K562 (cell line): Measurements from ENCODE around the gene CACNA1C. TPM values are rescaled to one million over a fixed set of nuclear protein-coding genes. Genes with fewer than 3 reads are reported as not detected.

Experiments
- ATAC-seq: fragments of 200-7000 bp; cut with Tn5 transposase; 3 replicates; pipeline ENCODE4 v1.9.1; 2020; ENCODE audit warnings: moderate library complexity
- BruUV-seq: library from RNA; stranded (reverse); fragments of 400-500 nt; replicated peaks from 2 replicates; lab custom pipeline; 2021; lab: Mats Ljungman, UMichigan
- CTCF ChIA-PET: fragments of 300-600 bp; formaldehyde crosslinking; extraction: SDS; loops from one replicate; lab custom pipeline; 2021; ENCODE audit warnings: low intra/inter-chr PET ratio; lab: Yijun Ruan, JAX
- POLR2A ChIA-PET: fragments of 300-600, 350-650 bp; sonication (Branson Sonifier 250); formaldehyde crosslinking; extraction: SDS; loops from one replicate; lab custom pipeline; 2021; ENCODE audit warnings: antibody characterized with exemption, inconsistent platforms; lab: Yijun Ruan, JAX
- DNase-seq, 4 experiments: peaks; one replicate each; pipeline versions ENCODE4 v3.0.0 to v3.0.0-alpha.2; 2011 to 2018; ENCODE audit warnings: low spot score in 3 of 4, mixed read lengths in 3 of 4; ENCODE audit errors: extremely low read depth in 1 of 4
- FAIRE-seq: peaks from 2 replicates; lab custom pipeline; 2011; peaks lifted over from hg19 to GRCh38; lab: Jason Lieb, UNC
- H2AFZ ChIP-seq: 2 replicates; pipeline ENCODE4 v1.6.0; 2011; ENCODE audit warnings: low read depth, low read length, control low read depth, inconsistent platforms
- H3K27ac ChIP-seq: fragments of 200-600 bp; 3 replicates; pipeline ENCODE4 v1.8.0; 2011; ENCODE audit warnings: low read depth, mild to moderate bottlenecking, control low read depth, inconsistent platforms, low read length, moderate library complexity, mixed read lengths; ENCODE audit errors: extremely low read depth
- H3K27me3 ChIP-seq, 2 experiments: fragments of 300-600 bp in 1 of 2; 2 replicates in 1 of 2; 3 replicates in 1 of 2; pipeline versions ENCODE4 v1.6.0 to v1.8.0; 2011; ENCODE audit warnings: inconsistent platforms in 2 of 2, low read length in 2 of 2, mild to moderate bottlenecking in 1 of 2, mixed read lengths in 1 of 2, moderate library complexity in 1 of 2; ENCODE audit not compliant: control insufficient read depth in 2 of 2, insufficient read depth in 2 of 2
- H3K36me3 ChIP-seq: fragments of 300-600 bp; 3 replicates; pipeline ENCODE4 v1.8.0; 2011; ENCODE audit warnings: mild to moderate bottlenecking, low read length, inconsistent platforms; ENCODE audit not compliant: control insufficient read depth, insufficient read depth
- H3K4me1 ChIP-seq, 2 experiments: fragments of 200-600 bp in 1 of 2; replicated peaks in 1 of 2; 2 replicates in 1 of 2; 3 replicates in 1 of 2; pipeline versions ENCODE4 v1.5.1 to v1.8.0; 2011; ENCODE audit warnings: inconsistent platforms in 2 of 2, low read length in 2 of 2, mild to moderate bottlenecking in 1 of 2, mixed read lengths in 1 of 2, moderate library complexity in 1 of 2; ENCODE audit not compliant: control insufficient read depth in 2 of 2, insufficient read depth in 2 of 2
- H3K4me2 ChIP-seq: 2 replicates; pipeline ENCODE4 v1.6.1; 2011; ENCODE audit warnings: low read length, control low read depth, inconsistent platforms, mixed read lengths; ENCODE audit not compliant: insufficient read depth
- H3K4me3 ChIP-seq: fragments of 200-600 bp; sonication (generic), shearing (Covaris generic); 2 replicates; pipeline ENCODE4 v1.5.1; 2016; ENCODE audit warnings: control low read depth, inconsistent platforms
- H3K79me2 ChIP-seq: fragments of 200-600 bp; 3 replicates; pipeline ENCODE4 v1.8.0; 2011; ENCODE audit warnings: low read length, inconsistent platforms; ENCODE audit not compliant: control insufficient read depth, insufficient read depth
- H3K9ac ChIP-seq, 2 experiments: 2 replicates each; pipeline versions ENCODE4 v1.6.0 to v1.6.1; 2011; ENCODE audit warnings: low read depth in 2 of 2, low read length in 2 of 2, control low read depth in 1 of 2, inconsistent platforms in 1 of 2, mild to moderate bottlenecking in 1 of 2, mixed read lengths in 1 of 2; ENCODE audit not compliant: insufficient read depth in 1 of 2
- H3K9me1 ChIP-seq: one replicate; pipeline ENCODE4 v1.6.0; 2011; ENCODE audit warnings: inconsistent platforms, mild to moderate bottlenecking, low read length, moderate library complexity; ENCODE audit not compliant: control insufficient read depth, insufficient read depth
- H3K9me3 ChIP-seq: replicated peaks from 2 replicates; pipeline ENCODE4 v1.5.1; 2011; ENCODE audit warnings: low read depth, low read length, inconsistent platforms; ENCODE audit not compliant: control insufficient read depth, insufficient read depth
- H4K20me1 ChIP-seq: replicated peaks from 2 replicates; pipeline ENCODE4 v1.6.1; 2011; ENCODE audit warnings: low read length, inconsistent platforms, mixed read lengths; ENCODE audit not compliant: control insufficient read depth, insufficient read depth
- CC2D1A ChIP-seq: fragments of 450-650 bp; IDR thresholded peaks from 2 replicates; pipeline ENCODE4 v1.6.1; 2017; ENCODE audit warnings: mild to moderate bottlenecking
- EWSR1 ChIP-seq: fragments of 450-650 bp; IDR thresholded peaks from 2 replicates; pipeline ENCODE4 v1.6.1; 2018; ENCODE audit warnings: borderline replicate concordance, mild to moderate bottlenecking, low read depth, moderate library complexity; ENCODE audit not compliant: partially characterized antibody
- GTF2F1 ChIP-seq: IDR thresholded peaks from 2 replicates; pipeline ENCODE4 v1.6.1; 2011; ENCODE audit warnings: low read depth, low read length, improper control_type of control experiment
- IRF1 ChIP-seq: sonication (generic); formaldehyde crosslinking; IDR thresholded peaks from 2 replicates; pipeline ENCODE4 v1.8.0; 2022; ENCODE audit warnings: missing genetic modification reagents, mild to moderate bottlenecking, borderline replicate concordance
- MED1 ChIP-seq: sonication (generic); formaldehyde crosslinking; IDR thresholded peaks from 2 replicates; pipeline ENCODE4 v1.8.1; 2023; ENCODE audit warnings: missing genetic modification reagents, borderline replicate concordance
- MEF2A ChIP-seq: IDR thresholded peaks from 2 replicates; pipeline ENCODE4 v1.6.1; 2011; ENCODE audit warnings: low read depth, mild to moderate bottlenecking, low read length, moderate library complexity; ENCODE audit not compliant: control insufficient read depth
- NCOA4 ChIP-seq: fragments of 450-650 bp; IDR thresholded peaks from 2 replicates; pipeline ENCODE4 v1.6.1; 2018; ENCODE audit warnings: mild to moderate bottlenecking; ENCODE audit not compliant: partially characterized antibody
- TAF1 ChIP-seq: IDR thresholded peaks from 2 replicates; pipeline ENCODE4 v1.6.1; 2011; ENCODE audit warnings: mild to moderate bottlenecking, low read length, moderate library complexity; ENCODE audit not compliant: insufficient read depth, control insufficient read depth, severe bottlenecking; ENCODE audit errors: extremely low read depth
- TRIM25 ChIP-seq: fragments of 450-650 bp; IDR thresholded peaks from 2 replicates; pipeline ENCODE4 v1.7.0; 2016; ENCODE audit warnings: borderline replicate concordance
- ZNF76 ChIP-seq: fragments of 250-450 bp; sonication (Bioruptor Pico); IDR thresholded peaks from 2 replicates; pipeline ENCODE4 v1.4.0; 2020; ENCODE audit warnings: mild to moderate bottlenecking, moderate library complexity, borderline replicate concordance
- ZZZ3 ChIP-seq: fragments of 450-650 bp; IDR thresholded peaks from 2 replicates; pipeline ENCODE4 v1.6.1; 2016; ENCODE audit warnings: antibody characterized with exemption, mild to moderate bottlenecking, moderate library complexity
- WGBS: fragments of 100-300 bp; shearing (Covaris generic); methylation state at CpG from one replicate; pipeline ENCODE4 v1.1.6; 2016; ENCODE audit warnings: low coverage, mixed read lengths; ENCODE audit not compliant: insufficient coverage; ENCODE audit errors: missing lambda C conversion rate; 5-methylcytosine and 5-hydroxymethylcytosine counted together
- in situ Hi-C: fragments of 300-500 bp; cut with MboI; formaldehyde crosslinking; loops from 4 replicates; pipeline ENCODE4 v1.15.0; 2018; ENCODE audit warnings: inconsistent platforms, mixed read lengths
- intact Hi-C: fragments of 100-400 bp; cut with micrococcal nuclease; formaldehyde crosslinking; loops from 2 replicates; pipeline ENCODE4 v1.14.2; 2022
- polyA plus RNA-seq, 8 experiments: library from polyadenylated mRNA; depleted of rRNA in 4 of 8; stranded (reverse) in 5 of 8; unstranded in 3 of 8; fragments of >200 nt; fragmentation: Nextera tagmentation in 2 of 8; fragmentation: Illumina TruSeq in 1 of 8; extraction: Ambion mirVana in 2 of 8; extraction: Trizol in 1 of 8; gene quantifications; 2 replicates each; pipeline versions ENCODE4 v1.2.1 to v1.2.3, GENCODE V29; 2011 to 2014; ENCODE audit warnings: inconsistent platforms in 1 of 8, missing spikeins in 1 of 8
- total RNA-seq, 7 experiments: library from RNA; depleted of rRNA in 6 of 7; stranded (reverse); fragments of >200 nt in 6 of 7; fragmentation: Illumina TruSeq in 2 of 7; extraction: Trizol in 2 of 7; gene quantifications; 2 replicates each; pipeline versions ENCODE4 v1.2.1 to v1.2.3, GENCODE V29; 2011 to 2021; ENCODE audit warnings: low replicate concordance in 1 of 7

CACNA1C gene
- total and polyA plus RNA-seq, 9 of the 15 experiments (the other 6 are each of a cell fraction or from before 2014, with no cell fraction given) = not detected

GRCh38 chr12:2689393-2689792, 636.6 kb downstream of the CACNA1C start:
- ATAC-seq (no peak), FAIRE-seq (no peak), DNase-seq (no peak)
- ChIA-PET POLR2A (no interaction called here), CTCF (no interaction called here)
- Histone ChIP-seq H4K20me1 (no peaks in the 10 kb centered on the region), H3K4me3 (no peak overlapping the region), H3K36me3 (no peaks in the 10 kb centered on the region), H3K4me1 (peaks cover 0 to 11% of the 10 kb centered on the region in 2 experiments; a peak in 2 of 5 replicates), H3K27me3 (peaks cover 8 to 23% of the 10 kb centered on the region in 2 experiments; a peak in 4 of 5 replicates), H3K9me1 (no peaks in the 10 kb centered on the region), H3K79me2 (no peaks in the 10 kb centered on the region), H3K9me3 (no peaks in the 10 kb centered on the region), H3K4me2 (no peak overlapping the region), H3K27ac (no peak overlapping the region), H3K9ac (no peak overlapping the region), H2AFZ (no peak overlapping the region)
- in situ Hi-C loops (no loop called here), intact Hi-C loops (no loop called here)
- TF ChIP-seq NCOA4 (no peak), GTF2F1 (no peak), ZZZ3 (no peak), MEF2A (no peak), ZNF76 (CRISPR knock-in tag) (no peak), CC2D1A (no peak), MED1 (no peak), EWSR1 (no peak), TRIM25 (no peak), IRF1 (no peak), TAF1 (no peak)
- no TSS peak for BruUV-seq
- 1% methylated on average over 8 of the region's 9 CpGs for whole genome bisulfite sequencing
